Psoas muscle (tissue), 8 donors: ENCODE results near the gene POC1A. TPM values are rescaled to one million over a fixed set of nuclear protein-coding genes. Genes with fewer than 3 reads are reported as not detected.

Experiments used
- ATAC-seq, 4 donors: fragments of 200-7000 bp; cut with Tn5 transposase; one replicate each; pipeline ENCODE4 v1.9.1; 2020; ENCODE audit warnings: moderate library complexity in 3 of 4, mild to moderate bottlenecking in 2 of 4
- DNase-seq, 2 donors: peaks; one replicate each; pipeline ENCODE4 v3.0.0-alpha.2; 2020
- H3K27ac ChIP-seq: fragments of 200-600 bp; one replicate; pipeline ENCODE4 v1.8.0; 2022
- H3K27me3 ChIP-seq, 3 donors: fragments of 200-600 bp in 1 of 3; one replicate each; pipeline versions ENCODE4 v1.6.1 to v1.8.0; 2013 to 2022; ENCODE audit warnings: low read length in 2 of 3, mild to moderate bottlenecking in 2 of 3, moderate library complexity in 1 of 3; ENCODE audit not compliant: insufficient read depth in 3 of 3
- H3K36me3 ChIP-seq, 2 donors: fragments of 200-600 bp in 1 of 2; one replicate each; pipeline versions ENCODE4 v1.6.1 to v1.8.0; 2013 to 2022; ENCODE audit warnings: low read depth in 1 of 2, mild to moderate bottlenecking in 1 of 2, moderate library complexity in 1 of 2; ENCODE audit not compliant: insufficient read depth in 1 of 2
- H3K4me1 ChIP-seq: fragments of 200-600 bp; one replicate; pipeline ENCODE4 v1.8.0; 2022
- H3K4me3 ChIP-seq: fragments of 200-600 bp; one replicate; pipeline ENCODE4 v1.8.0; 2022; ENCODE audit warnings: mild to moderate bottlenecking
- H3K9me3 ChIP-seq: fragments of 200-600 bp; one replicate; pipeline ENCODE4 v1.8.0; 2022
- CTCF ChIP-seq: fragments of 200-600 bp; IDR thresholded peaks from one replicate; pipeline ENCODE4 v1.8.0; 2022; ENCODE audit warnings: antibody characterized with exemption
- WGBS, 3 donors: extraction: QIAGEN DNeasy Blood & Tissue Kit; methylation state at CpG; one replicate each; pipeline versions ENCODE4 v1.1.6 to v1.1.7; 2013; 5-methylcytosine and 5-hydroxymethylcytosine counted together
- intact Hi-C, 2 donors: fragments of 100-400 bp; cut with DNase I; formaldehyde crosslinking; loops; one replicate each; pipeline versions ENCODE4 v1.11.0 to v1.14.2; 2022
- polyA plus RNA-seq, 3 donors: library from polyadenylated mRNA; stranded (reverse); fragments of 200-250 nt; gene quantifications; one replicate each; pipeline ENCODE4 v1.2.3, GENCODE V29; 2013
- total RNA-seq, 4 donors: library from RNA; stranded (reverse); fragmentation: NEBNext Ultra II Directional in 2 of 4; extraction: Animal tissue kit (Norgen Biotek cat#: 25700) in 2 of 4; gene quantifications; one replicate each; pipeline versions ENCODE4 v1.2.1 to v1.2.4, GENCODE V29; 2021 to 2023
- donor health status: healthy with polysubstance abuse.
- donor health status: DM: no; HTN: no; CAD: no; lungs with moderate emphysema.
- donor health status: Bipolar disorder and iron deficiency.
- donor health status: healthy.
- donor health status: DM: yes; HTN: yes; CAD: no.
- donor health status: DM: no; HTN: no; CAD: no.
- donor health status: DM: no; HTN: no; CAD: no.
- donor health status: DM: yes; HTN: yes; CAD: no.

POC1A gene
- total and polyA plus RNA-seq, 7 donors: 0.87 to 3.2 (median 1.7) TPM

GRCh38 chr3:52052831-52053306 is 101.4 kb downstream of the POC1A start:
- peak; percentile 50 for TF ChIP-seq CTCF
- WGBS, 3 donors: 13 to 22% (median 20%) methylated on average over 10 of the region's 10 CpGs
- Histone ChIP-seq H3K27ac (peak overlapping the region; percentile 86), H3K9me3 (no peaks in the 10 kb centered on the region), H3K4me3 (peak overlapping the region; percentile 87), H3K27me3 (no peaks in the 10 kb centered on the region), H3K4me1 (peaks cover 50% of the 10 kb centered on the region), H3K36me3 (peaks cover 3 to 47% of the 10 kb centered on the region in 2 donors)
- ATAC-seq (peak; percentile 26 to 51 (median 40)), DNase-seq (peak; percentile 85 to 92)
- intact Hi-C loops: loop anchor here (2.0 to 5.0 kb wide), 4 partner anchors 28 to 111 kb away; partner anchors contain the start of genes PARP3 (in 1 of the 2) and RRP9 (in 1 of the 2)

- intact Hi-C loops: loop anchor here (5.0 kb wide), 2 partner anchors 39 to 109 kb away; partner anchors contain the start of genes PARP3 (in 1 of the 2) and RRP9 (in 1 of the 2)
- Histone ChIP-seq H3K4me3 (peak overlapping the region; percentile 87), H3K27ac (peak overlapping the region; percentile 86), H3K4me1 (peaks cover 60% of the 10 kb centered on the region), H3K27me3 (no peaks in the 10 kb centered on the region), H3K9me3 (no peaks in the 10 kb centered on the region), H3K36me3 (peaks cover 3 to 47% of the 10 kb centered on the region in 2 donors)
- ATAC-seq (no peak), DNase-seq (no peak)
- WGBS, 3 donors: 50 to 80% (median 63%) methylated on average over 8 of the region's 8 CpGs
- no peak for TF ChIP-seq CTCF
Measured at GRCh38 chr3:52051444-52051843, 102.8 kb downstream of the POC1A start.

GRCh38 chr3:52050571-52050970 is 103.7 kb downstream of the POC1A start:
- H3K9me3 ChIP-seq: no peaks in the 10 kb centered on the region
- H3K27me3 ChIP-seq: no peaks in the 10 kb centered on the region
- peaks cover 65% of the 10 kb centered on the region for H3K4me1 ChIP-seq
- no peak overlapping the region for H3K4me3 ChIP-seq
- intact Hi-C loops: loop anchor here (5.0 kb wide), 2 partner anchors 38 to 108 kb away; partner anchors contain the start of genes PARP3 (in 1 of the 2) and RRP9 (in 1 of the 2)
- ATAC-seq: no peak
- DNase-seq: no peak
- no peak for TF ChIP-seq CTCF
- no peak overlapping the region for H3K27ac ChIP-seq
- peaks cover 3 to 47% of the 10 kb centered on the region in 2 donors for H3K36me3 ChIP-seq
- WGBS, 3 donors: 81 to 88% (median 84%) methylated on average over 20 to 21 of the region's 21 CpGs

GRCh38 chr3:52049503-52049902 is 104.7 kb downstream of the POC1A start:
- ATAC-seq (no peak), DNase-seq (no peak)
- peaks cover 3 to 47% of the 10 kb centered on the region in 2 donors for H3K36me3 ChIP-seq
- H3K9me3 ChIP-seq: no peaks in the 10 kb centered on the region
- no peaks in the 10 kb centered on the region for H3K27me3 ChIP-seq
- TF ChIP-seq CTCF: no peak
- H3K27ac ChIP-seq: no peak overlapping the region
- intact Hi-C loops: no loop called here
- no peak overlapping the region for H3K4me3 ChIP-seq
- 63 to 87% (median 75%) methylated on average over 2 of the region's 2 CpGs for WGBS, 3 donors
- peaks cover 58% of the 10 kb centered on the region for H3K4me1 ChIP-seq
